KMS-11 (cell line): ENCODE measurements around the gene TMEM203.

ENCODE experiments used
- H2AFZ ChIP-seq: fragments of 200-600 bp; sonication (generic); 2 replicates; pipeline ENCODE4 v1.6.1; 2016; ENCODE audit warnings: antibody characterized with exemption, mixed run types, low read depth
- H3K27ac ChIP-seq: fragments of 200-600 bp; sonication (generic); 2 replicates; pipeline ENCODE4 v1.6.1; 2016; ENCODE audit warnings: mild to moderate bottlenecking, mixed run types
- H3K27me3 ChIP-seq: fragments of 200-600 bp; sonication (generic); 2 replicates; pipeline ENCODE4 v1.6.1; 2017; ENCODE audit warnings: mild to moderate bottlenecking, low read depth, mixed run types, moderate library complexity; ENCODE audit not compliant: insufficient read depth
- H3K36me3 ChIP-seq: fragments of 200-600 bp; sonication (generic); 2 replicates; pipeline ENCODE4 v1.6.1; 2017; ENCODE audit warnings: mild to moderate bottlenecking, mixed run types; ENCODE audit not compliant: insufficient read depth
- H3K4me1 ChIP-seq: fragments of 200-600 bp; sonication (generic); 2 replicates; pipeline ENCODE4 v1.6.1; 2016; ENCODE audit warnings: mild to moderate bottlenecking, low read depth, mixed run types; ENCODE audit not compliant: poor library complexity, severe bottlenecking
- H3K4me2 ChIP-seq: fragments of 200-600 bp; sonication (generic); 2 replicates; pipeline ENCODE4 v1.7.0; 2016; ENCODE audit warnings: mild to moderate bottlenecking, mixed run types
- H3K4me3 ChIP-seq: fragments of 200-600 bp; sonication (generic); IDR thresholded peaks from 2 replicates; pipeline ENCODE4 v1.6.1; 2017; ENCODE audit warnings: low read depth, low read length, mixed read lengths; ENCODE audit not compliant: insufficient read depth
- H3K79me2 ChIP-seq: fragments of 200-600 bp; sonication (generic); 2 replicates; pipeline ENCODE4 v1.6.1; 2016; ENCODE audit warnings: low read depth, mixed run types; ENCODE audit not compliant: insufficient read depth
- H3K9ac ChIP-seq: fragments of 200-600 bp; sonication (generic); 2 replicates; pipeline ENCODE4 v1.6.1; 2016; ENCODE audit warnings: mild to moderate bottlenecking, mixed run types
- H4K20me1 ChIP-seq: fragments of 200-600 bp; sonication (generic); 2 replicates; pipeline ENCODE4 v1.6.1; 2016; ENCODE audit warnings: mild to moderate bottlenecking, mixed run types; ENCODE audit not compliant: insufficient read depth
- TF ChIP-seq, protein P1 (sequence below): fragments of 200-600 bp; sonication (generic); conservative IDR thresholded peaks from 2 replicates; pipeline ENCODE4 v1.6.1; 2017; ENCODE audit warnings: low read depth, mild to moderate bottlenecking, antibody characterized with exemption, low read length, moderate library complexity, mixed read lengths

TMEM203 gene

DNA sequence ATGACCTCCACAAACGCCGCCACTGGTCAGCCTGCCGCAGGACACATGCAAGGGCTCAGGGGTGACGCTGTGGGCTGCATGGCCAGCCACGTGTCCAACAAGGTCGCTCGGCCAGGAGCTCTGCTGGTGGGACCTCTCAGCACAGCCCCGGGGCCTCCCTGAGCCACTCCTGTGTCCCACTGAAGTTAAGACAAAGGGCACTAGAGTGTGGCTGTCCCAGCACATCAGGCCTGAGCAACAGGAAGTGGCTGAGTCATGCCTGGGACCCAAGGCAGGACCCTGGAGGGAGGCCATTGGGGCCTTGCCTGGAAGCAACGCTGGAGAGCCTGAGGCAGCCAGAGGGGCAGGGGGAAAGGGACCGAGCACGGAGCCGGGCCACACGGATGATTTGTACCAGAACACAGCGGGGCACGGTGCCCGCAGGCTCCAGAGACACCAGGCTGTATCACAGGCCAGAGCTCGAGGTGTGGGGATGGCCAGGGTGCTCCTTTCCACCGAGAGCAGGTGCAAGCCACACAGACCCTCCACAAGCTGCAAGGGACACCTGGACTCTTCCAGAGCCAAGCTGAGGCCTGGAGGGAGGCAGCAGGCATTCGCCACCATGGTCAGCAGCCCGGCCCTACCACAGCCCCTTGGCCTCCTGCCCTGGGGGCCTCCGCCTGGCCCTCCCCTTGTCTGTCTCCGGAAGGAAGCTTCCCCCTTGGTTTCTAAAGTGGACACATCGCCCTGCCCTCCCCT, 27.1 kb downstream of the TMEM203 start:
- no peak overlapping the region for H3K9ac ChIP-seq
- TF ChIP-seq, protein P1, sequence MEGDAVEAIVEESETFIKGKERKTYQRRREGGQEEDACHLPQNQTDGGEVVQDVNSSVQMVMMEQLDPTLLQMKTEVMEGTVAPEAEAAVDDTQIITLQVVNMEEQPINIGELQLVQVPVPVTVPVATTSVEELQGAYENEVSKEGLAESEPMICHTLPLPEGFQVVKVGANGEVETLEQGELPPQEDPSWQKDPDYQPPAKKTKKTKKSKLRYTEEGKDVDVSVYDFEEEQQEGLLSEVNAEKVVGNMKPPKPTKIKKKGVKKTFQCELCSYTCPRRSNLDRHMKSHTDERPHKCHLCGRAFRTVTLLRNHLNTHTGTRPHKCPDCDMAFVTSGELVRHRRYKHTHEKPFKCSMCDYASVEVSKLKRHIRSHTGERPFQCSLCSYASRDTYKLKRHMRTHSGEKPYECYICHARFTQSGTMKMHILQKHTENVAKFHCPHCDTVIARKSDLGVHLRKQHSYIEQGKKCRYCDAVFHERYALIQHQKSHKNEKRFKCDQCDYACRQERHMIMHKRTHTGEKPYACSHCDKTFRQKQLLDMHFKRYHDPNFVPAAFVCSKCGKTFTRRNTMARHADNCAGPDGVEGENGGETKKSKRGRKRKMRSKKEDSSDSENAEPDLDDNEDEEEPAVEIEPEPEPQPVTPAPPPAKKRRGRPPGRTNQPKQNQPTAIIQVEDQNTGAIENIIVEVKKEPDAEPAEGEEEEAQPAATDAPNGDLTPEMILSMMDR = no peak
- H3K4me2 ChIP-seq = no peak overlapping the region
- no peak overlapping the region for H3K27ac ChIP-seq
- no peaks in the 10 kb centered on the region for H3K79me2 ChIP-seq
- no peaks in the 10 kb centered on the region for H4K20me1 ChIP-seq
- no peak overlapping the region for H3K4me3 ChIP-seq
- no peaks in the 10 kb centered on the region for H3K27me3 ChIP-seq
- H2AFZ ChIP-seq = no peak overlapping the region
- H3K4me1 ChIP-seq = peaks cover 4% of the 10 kb centered on the region
- no peaks in the 10 kb centered on the region for H3K36me3 ChIP-seq

DNA sequence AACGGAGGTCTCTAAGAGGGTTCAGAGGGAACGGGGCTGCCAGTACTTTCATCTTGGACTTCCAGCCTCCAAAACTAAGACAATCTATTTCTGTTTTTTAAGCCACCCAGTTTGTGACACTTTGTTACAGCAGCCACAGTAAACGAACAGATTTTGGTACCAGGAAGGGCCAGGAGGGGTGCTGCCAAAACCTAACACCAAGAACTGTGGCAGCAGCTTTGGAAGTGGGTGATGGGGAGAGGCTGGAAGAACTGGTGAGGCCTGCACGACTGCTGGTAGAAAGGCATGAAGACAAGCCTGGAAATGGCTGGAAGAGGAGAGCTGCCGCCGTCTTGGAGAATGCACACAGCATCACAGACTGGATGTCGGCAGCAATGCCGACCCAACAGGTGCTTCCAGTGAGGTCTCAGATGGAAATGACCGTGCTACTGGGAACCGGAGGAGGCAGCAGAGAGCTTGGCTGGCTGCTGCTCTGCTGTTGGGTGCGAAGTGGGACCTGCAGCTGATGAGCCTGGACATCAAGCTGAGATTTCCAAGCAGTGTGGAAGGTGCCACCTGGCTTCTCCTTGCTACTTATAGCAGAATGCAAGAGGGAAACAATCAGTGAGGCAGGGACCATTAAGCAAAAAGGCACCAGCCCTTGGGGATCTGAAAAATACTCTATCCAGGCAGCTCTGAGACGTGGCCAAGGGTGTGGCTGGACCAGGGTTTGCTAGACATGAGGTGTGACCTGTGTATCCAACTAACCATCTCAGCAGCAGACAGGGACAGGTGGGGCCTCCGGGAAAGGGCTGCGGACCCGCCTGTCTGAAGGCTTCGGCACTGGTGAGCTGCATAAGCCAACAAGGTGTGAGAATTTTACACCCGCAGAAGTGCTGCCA, 28.9 kb downstream of the TMEM203 start:
- no peaks in the 10 kb centered on the region for H3K79me2 ChIP-seq
- no peak overlapping the region for H3K4me3 ChIP-seq
- H3K36me3 ChIP-seq = no peaks in the 10 kb centered on the region
- H3K27me3 ChIP-seq = no peaks in the 10 kb centered on the region
- H3K9ac ChIP-seq = no peak overlapping the region
- TF ChIP-seq, protein P1 = peak; percentile 68
- peaks cover 9% of the 10 kb centered on the region for H3K4me1 ChIP-seq
- H3K27ac ChIP-seq = no peak overlapping the region
- H3K4me2 ChIP-seq = no peak overlapping the region
- H2AFZ ChIP-seq = no peak overlapping the region
- H4K20me1 ChIP-seq = no peaks in the 10 kb centered on the region

DNA sequence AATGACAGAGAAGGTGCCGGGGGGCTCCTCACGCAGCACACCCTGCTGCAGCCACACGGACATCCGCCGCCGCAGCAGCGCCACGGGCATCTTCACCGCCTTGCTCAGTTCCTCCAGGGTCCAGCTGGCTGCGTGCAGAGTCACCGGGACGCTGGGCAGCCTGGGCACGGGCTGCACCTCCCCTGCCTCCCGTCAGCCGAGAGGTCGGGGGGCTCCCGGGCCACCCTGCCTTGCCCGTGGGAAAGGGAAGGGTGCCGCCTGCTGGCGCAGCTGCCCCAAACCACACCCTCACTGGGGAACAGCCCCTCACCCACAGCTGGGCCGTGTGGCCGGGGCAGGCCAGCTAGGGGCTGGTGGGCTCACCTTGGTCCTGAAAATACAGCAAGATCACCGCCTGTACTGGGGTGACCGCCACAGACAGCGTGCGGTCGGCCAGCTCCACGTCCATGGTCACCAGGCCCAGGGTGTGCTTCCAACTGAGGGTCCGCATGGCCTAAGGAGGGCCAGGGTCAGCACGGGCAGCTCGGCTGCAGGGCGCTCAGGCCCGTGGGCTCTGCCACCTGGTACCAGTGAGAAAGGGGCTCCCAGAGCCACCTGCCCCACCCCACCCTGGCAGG, 30.0 kb downstream of the TMEM203 start:
- peaks cover 18% of the 10 kb centered on the region for H3K4me1 ChIP-seq
- H2AFZ ChIP-seq = no peak overlapping the region
- no peak overlapping the region for H3K9ac ChIP-seq
- no peaks in the 10 kb centered on the region for H3K79me2 ChIP-seq
- H4K20me1 ChIP-seq = no peaks in the 10 kb centered on the region
- H3K4me3 ChIP-seq = no peak overlapping the region
- H3K27ac ChIP-seq = no peak overlapping the region
- no peaks in the 10 kb centered on the region for H3K36me3 ChIP-seq
- no peak overlapping the region for H3K4me2 ChIP-seq
- H3K27me3 ChIP-seq = no peaks in the 10 kb centered on the region
- TF ChIP-seq, protein P1 = 0 out of 2 replicates have a peak, but pooled peaks have one; percentile 6

DNA sequence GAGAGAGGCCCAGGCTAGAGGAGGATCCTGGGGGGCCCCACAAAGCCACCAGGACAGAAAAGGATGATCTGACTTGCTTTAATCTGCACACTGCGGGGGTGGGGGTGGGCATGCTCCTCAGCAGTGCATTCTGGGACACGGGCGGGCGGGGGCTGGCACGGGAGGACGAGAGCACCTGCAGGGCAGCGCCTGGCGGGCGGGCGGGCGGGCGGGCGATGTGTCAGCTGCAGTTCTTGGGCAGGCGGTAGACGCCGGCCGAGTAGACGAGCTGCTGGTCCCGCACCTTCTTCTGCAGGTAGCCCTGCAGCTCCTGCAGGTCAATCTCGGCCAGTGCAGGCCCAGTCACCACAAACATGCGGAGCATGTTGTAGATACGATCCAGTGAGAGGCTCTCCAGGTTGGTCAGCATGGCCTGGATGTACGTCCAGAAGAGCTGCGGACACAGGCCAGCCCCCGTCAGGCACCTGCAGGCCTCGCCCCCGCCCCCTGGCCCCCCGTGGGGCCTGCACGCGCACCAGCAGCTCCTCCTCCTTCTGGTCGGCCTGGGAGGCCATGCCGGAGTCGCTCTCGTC, 30.6 kb downstream of the TMEM203 start:
- Histone ChIP-seq H3K36me3 (no peaks in the 10 kb centered on the region), H3K4me2 (no peak overlapping the region), H3K27me3 (no peaks in the 10 kb centered on the region), H2AFZ (no peak overlapping the region), H3K4me3 (no peak overlapping the region), H4K20me1 (no peaks in the 10 kb centered on the region), H3K4me1 (peaks cover 24% of the 10 kb centered on the region), H3K27ac (no peak overlapping the region), H3K9ac (no peak overlapping the region), H3K79me2 (no peaks in the 10 kb centered on the region)
- TF ChIP-seq, protein P1 = no peak
